ENCODE data around the gene SLC38A9. TPM values are rescaled to one million over a fixed set of nuclear protein-coding genes. Genes with fewer than 3 reads are reported as not detected.

SLC38A9 gene
- total RNA-seq, 2 donors from 2014 or later, result 15.8 to 25.9 TPM

GRCh38 chr5:55671975-55672374 lies 40.1 kb downstream of the SLC38A9 start:
- H3K4me3 Mint-ChIP-seq, result no peak overlapping the region
- DNase-seq (no peak), ATAC-seq (replicated peaks in 1 of 2) (no peak)
- no peaks in the 10 kb centered on the region for H3K4me1 Mint-ChIP-seq (ENCODE audit: low read depth)
- H3K27ac Mint-ChIP-seq, result no peak overlapping the region
- H3K27me3 Mint-ChIP-seq (ENCODE audit: low read depth), result no peaks in the 10 kb centered on the region
- H3K36me3 Mint-ChIP-seq (ENCODE audit: insufficient read depth in 2 of 2), result no peaks in the 10 kb centered on the region
- H3K9me3 Mint-ChIP-seq, result no peaks in the 10 kb centered on the region

- Mint-ChIP-seq H3K4me3 (no peak overlapping the region), H3K36me3 (ENCODE audit: insufficient read depth in 2 of 2) (peaks cover 0 to 2% of the 10 kb centered on the region in 2 donors), H3K9me3 (no peaks in the 10 kb centered on the region), H3K27ac (no peak overlapping the region), H3K4me1 (ENCODE audit: low read depth) (no peaks in the 10 kb centered on the region), H3K27me3 (ENCODE audit: low read depth) (no peaks in the 10 kb centered on the region)
- ATAC-seq (replicated peaks in 1 of 2), result no peak
- no peak for DNase-seq
Observed at GRCh38 chr5:55668356-55668755, 43.8 kb downstream of the SLC38A9 start.

GRCh38 chr5:55667938-55668337 lies 44.2 kb downstream of the SLC38A9 start:
- no peaks in the 10 kb centered on the region for H3K9me3 Mint-ChIP-seq
- H3K4me3 Mint-ChIP-seq, result no peak overlapping the region
- H3K4me1 Mint-ChIP-seq (ENCODE audit: low read depth), result no peaks in the 10 kb centered on the region
- DNase-seq, result no peak
- ATAC-seq (replicated peaks in 1 of 2), result no peak
- H3K27ac Mint-ChIP-seq, result no peak overlapping the region
- peaks cover 0 to 2% of the 10 kb centered on the region in 2 donors for H3K36me3 Mint-ChIP-seq (ENCODE audit: insufficient read depth in 2 of 2)
- no peaks in the 10 kb centered on the region for H3K27me3 Mint-ChIP-seq (ENCODE audit: low read depth)

- no peak for DNase-seq
- no peak for ATAC-seq (replicated peaks in 1 of 2)
Observed at GRCh38 chr5:55665065-55665464, 47.1 kb downstream of the SLC38A9 start.

GRCh38 chr5:55657443-55657842 lies 54.7 kb downstream of the SLC38A9 start:
- DNase-seq (no peak), ATAC-seq (replicated peaks in 1 of 2) (no peak)
- Mint-ChIP-seq H3K9me3 (no peaks in the 10 kb centered on the region), H3K27ac (no peak overlapping the region), H3K27me3 (ENCODE audit: low read depth) (no peaks in the 10 kb centered on the region), H3K4me3 (no peak overlapping the region), H3K36me3 (ENCODE audit: insufficient read depth in 2 of 2) (no peaks in the 10 kb centered on the region), H3K4me1 (ENCODE audit: low read depth) (no peaks in the 10 kb centered on the region)

More at GRCh38 chr5:55665065-55665464, 47.1 kb downstream of the SLC38A9 start:
- no peaks in the 10 kb centered on the region for H3K27me3 Mint-ChIP-seq (ENCODE audit: low read depth)
- H3K36me3 Mint-ChIP-seq (ENCODE audit: insufficient read depth in 2 of 2), result peaks cover 0 to 2% of the 10 kb centered on the region in 2 donors
- no peak overlapping the region for H3K4me3 Mint-ChIP-seq
- H3K9me3 Mint-ChIP-seq, result no peaks in the 10 kb centered on the region
- no peak overlapping the region for H3K27ac Mint-ChIP-seq
- no peaks in the 10 kb centered on the region for H3K4me1 Mint-ChIP-seq (ENCODE audit: low read depth)

- Mint-ChIP-seq H3K4me3 (peak overlapping the region; percentile 30 to 66), H3K9me3 (no peaks in the 10 kb centered on the region), H3K4me1 (ENCODE audit: low read depth) (peaks cover 22% of the 10 kb centered on the region), H3K27me3 (ENCODE audit: low read depth) (no peaks in the 10 kb centered on the region), H3K27ac (peak overlapping the region; percentile 61), H3K36me3 (ENCODE audit: insufficient read depth in 2 of 2) (peaks cover 0 to 1% of the 10 kb centered on the region in 2 donors)
- ATAC-seq (replicated peaks in 1 of 2), result peak; percentile 98 to 99
- DNase-seq, result peak; percentile 19 to 32
Observed at GRCh38 chr5:55650386-55650785, 61.7 kb downstream of the SLC38A9 start.

GRCh38 chr5:55649963-55650362 lies 62.2 kb downstream of the SLC38A9 start:
- Mint-ChIP-seq H3K36me3 (ENCODE audit: insufficient read depth in 2 of 2) (peaks cover 0 to 1% of the 10 kb centered on the region in 2 donors), H3K4me3 (peak overlapping the region; percentile 30 to 66), H3K27ac (peak overlapping the region; percentile 61), H3K27me3 (ENCODE audit: low read depth) (no peaks in the 10 kb centered on the region), H3K9me3 (no peaks in the 10 kb centered on the region), H3K4me1 (ENCODE audit: low read depth) (peaks cover 22% of the 10 kb centered on the region)
- no peak for DNase-seq
- ATAC-seq (replicated peaks in 1 of 2), result peak; percentile 43 to 63

GRCh38 chr5:55645304-55645703 lies 66.8 kb downstream of the SLC38A9 start:
- Mint-ChIP-seq H3K4me1 (ENCODE audit: low read depth) (peaks cover 10% of the 10 kb centered on the region), H3K4me3 (no peak overlapping the region), H3K9me3 (no peaks in the 10 kb centered on the region), H3K36me3 (ENCODE audit: insufficient read depth in 2 of 2) (no peaks in the 10 kb centered on the region), H3K27me3 (ENCODE audit: low read depth) (no peaks in the 10 kb centered on the region), H3K27ac (no peak overlapping the region)
- ATAC-seq (replicated peaks in 1 of 2) (no peak), DNase-seq (no peak)

GRCh38 chr5:55638455-55638854 lies 73.7 kb downstream of the SLC38A9 start:
- no peak overlapping the region for H3K27ac Mint-ChIP-seq
- H3K4me1 Mint-ChIP-seq (ENCODE audit: low read depth), result peaks cover 13% of the 10 kb centered on the region
- peaks cover 0 to 2% of the 10 kb centered on the region in 2 donors for H3K36me3 Mint-ChIP-seq (ENCODE audit: insufficient read depth in 2 of 2)
- DNase-seq (no peak), ATAC-seq (replicated peaks in 1 of 2) (no peak)
- H3K9me3 Mint-ChIP-seq, result no peaks in the 10 kb centered on the region
- no peaks in the 10 kb centered on the region for H3K27me3 Mint-ChIP-seq (ENCODE audit: low read depth)
- no peak overlapping the region for H3K4me3 Mint-ChIP-seq

- H3K4me1 Mint-ChIP-seq (ENCODE audit: low read depth), result peaks cover 14% of the 10 kb centered on the region
- no peak overlapping the region for H3K27ac Mint-ChIP-seq
- no peaks in the 10 kb centered on the region for H3K27me3 Mint-ChIP-seq (ENCODE audit: low read depth)
- no peaks in the 10 kb centered on the region for H3K9me3 Mint-ChIP-seq
- no peak for DNase-seq
- no peak for ATAC-seq (replicated peaks in 1 of 2)
- H3K4me3 Mint-ChIP-seq, result no peak overlapping the region
- H3K36me3 Mint-ChIP-seq (ENCODE audit: insufficient read depth in 2 of 2), result peaks cover 0 to 2% of the 10 kb centered on the region in 2 donors
Observed at GRCh38 chr5:55638051-55638450, 74.1 kb downstream of the SLC38A9 start.

- Mint-ChIP-seq H3K4me3 (no peak overlapping the region), H3K9me3 (no peaks in the 10 kb centered on the region), H3K27ac (no peak overlapping the region), H3K4me1 (ENCODE audit: low read depth) (peaks cover 14% of the 10 kb centered on the region), H3K36me3 (ENCODE audit: insufficient read depth in 2 of 2) (peaks cover 0 to 2% of the 10 kb centered on the region in 2 donors), H3K27me3 (ENCODE audit: low read depth) (no peaks in the 10 kb centered on the region)
- DNase-seq, result no peak
- peak in 1 of 2 donors; percentile 52 for ATAC-seq (replicated peaks in 1 of 2)
Observed at GRCh38 chr5:55636683-55637082, 75.4 kb downstream of the SLC38A9 start.

- Mint-ChIP-seq H3K27ac (no peak overlapping the region), H3K9me3 (no peaks in the 10 kb centered on the region), H3K27me3 (ENCODE audit: low read depth) (no peaks in the 10 kb centered on the region), H3K4me3 (no peak overlapping the region), H3K36me3 (ENCODE audit: insufficient read depth in 2 of 2) (peaks cover 0 to 2% of the 10 kb centered on the region in 2 donors), H3K4me1 (ENCODE audit: low read depth) (peaks cover 14% of the 10 kb centered on the region)
- DNase-seq, result no peak
- ATAC-seq (replicated peaks in 1 of 2), result no peak
Observed at GRCh38 chr5:55636177-55636576, 75.9 kb downstream of the SLC38A9 start.

- DNase-seq (no peak), ATAC-seq (replicated peaks in 1 of 2) (no peak)
- peaks cover 0 to 2% of the 10 kb centered on the region in 2 donors for H3K36me3 Mint-ChIP-seq (ENCODE audit: insufficient read depth in 2 of 2)
- no peak overlapping the region for H3K27ac Mint-ChIP-seq
- no peaks in the 10 kb centered on the region for H3K9me3 Mint-ChIP-seq
- no peaks in the 10 kb centered on the region for H3K27me3 Mint-ChIP-seq (ENCODE audit: low read depth)
- peaks cover 14% of the 10 kb centered on the region for H3K4me1 Mint-ChIP-seq (ENCODE audit: low read depth)
- no peak overlapping the region for H3K4me3 Mint-ChIP-seq
Observed at GRCh38 chr5:55634866-55635265, 77.3 kb downstream of the SLC38A9 start.

- DNase-seq (no peak), ATAC-seq (replicated peaks in 1 of 2) (no peak)
- Mint-ChIP-seq H3K27me3 (ENCODE audit: low read depth) (no peaks in the 10 kb centered on the region), H3K36me3 (ENCODE audit: insufficient read depth in 2 of 2) (peaks cover 0 to 2% of the 10 kb centered on the region in 2 donors), H3K9me3 (no peaks in the 10 kb centered on the region), H3K27ac (no peak overlapping the region), H3K4me1 (ENCODE audit: low read depth) (peaks cover 14% of the 10 kb centered on the region), H3K4me3 (peak overlapping the region; percentile 39 to 52)
Observed at GRCh38 chr5:55634209-55634805, 77.8 kb downstream of the SLC38A9 start.

Measured in activated T-cell treated with anti-CD3 and anti-CD28 coated beads, Interleukin-2, amount 50 U/mL, for 72 hours (primary cell).